Activated T-helper 9 cell treated with anti-CD3 and anti-CD28 coated beads, Interleukin-2, amount 50 U/mL, for 16 hours (primary cell): ENCODE results near the gene EXOC6B.
"Not testable (repeated sequence)": the region's sequence is repeated elsewhere in the genome, so short reads cannot be mapped to it uniquely, and the experiment has no call there.

ENCODE experiments used
- DNase-seq: peaks from one replicate; pipeline ENCODE4 v3.0.0-alpha.2; 2020; ENCODE audit warnings: low read depth

The EXOC6B gene

DNA sequence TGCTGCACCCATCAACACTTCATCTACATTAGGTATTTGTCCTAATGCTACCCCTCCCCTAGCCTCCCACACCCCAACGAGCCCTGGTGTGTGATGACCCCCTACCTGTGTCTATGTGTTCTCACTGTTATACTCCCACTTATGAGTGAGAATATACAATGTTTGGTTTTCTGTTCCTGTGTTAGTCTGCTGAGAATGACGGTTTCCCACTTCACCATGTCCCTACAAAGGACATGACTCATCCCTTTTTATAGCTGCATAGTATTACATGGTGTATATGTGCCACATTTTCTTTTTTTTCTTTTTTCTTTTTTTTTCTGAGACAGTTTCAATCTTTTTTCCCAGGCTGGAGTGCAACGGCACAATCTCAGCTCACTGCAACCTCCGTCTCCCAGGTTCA is 394.1 kb downstream of the EXOC6B start:
- DNase-seq, result no peak

DNA sequence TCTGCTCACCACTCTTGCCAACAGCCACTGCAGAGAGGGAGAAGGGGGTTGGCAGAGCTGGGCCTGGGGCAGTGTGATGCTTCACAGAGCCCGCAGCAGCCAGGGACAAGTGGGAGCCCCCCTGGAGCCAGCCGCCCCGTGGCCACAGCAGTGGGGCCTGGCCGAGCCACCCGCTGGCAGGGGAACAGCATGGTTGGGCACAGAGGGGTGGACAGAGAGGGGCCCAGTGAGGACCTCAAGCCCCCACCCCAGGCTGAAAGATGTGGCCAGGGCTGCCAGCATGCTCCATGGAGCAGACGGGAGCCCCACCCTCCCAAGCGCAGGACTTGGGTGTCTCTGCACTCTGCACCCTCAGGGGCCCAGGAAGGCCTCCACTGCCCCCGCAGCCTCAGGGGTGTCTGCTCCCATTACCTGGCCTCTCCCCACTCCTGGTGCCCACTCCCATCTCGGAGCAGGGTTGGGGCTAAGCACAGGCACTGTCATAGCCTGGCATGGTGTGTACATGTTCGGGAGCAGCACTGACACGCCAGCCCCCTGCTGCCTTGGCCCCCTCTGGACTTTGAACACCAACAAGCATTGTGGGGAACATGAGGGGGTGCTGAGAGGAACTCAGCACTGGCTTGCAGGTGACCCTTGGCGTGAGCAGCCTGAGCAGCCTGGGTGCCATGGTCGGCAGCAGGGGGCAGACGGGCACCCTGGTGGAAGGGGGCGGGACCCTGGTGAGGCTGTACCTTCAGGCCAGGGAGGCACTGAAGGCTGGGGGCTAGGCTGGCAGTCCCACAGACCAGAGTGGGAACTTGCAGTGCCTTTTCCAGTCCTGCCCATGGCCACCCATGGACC is 398.6 kb downstream of the EXOC6B start:
- no peak for DNase-seq

DNA sequence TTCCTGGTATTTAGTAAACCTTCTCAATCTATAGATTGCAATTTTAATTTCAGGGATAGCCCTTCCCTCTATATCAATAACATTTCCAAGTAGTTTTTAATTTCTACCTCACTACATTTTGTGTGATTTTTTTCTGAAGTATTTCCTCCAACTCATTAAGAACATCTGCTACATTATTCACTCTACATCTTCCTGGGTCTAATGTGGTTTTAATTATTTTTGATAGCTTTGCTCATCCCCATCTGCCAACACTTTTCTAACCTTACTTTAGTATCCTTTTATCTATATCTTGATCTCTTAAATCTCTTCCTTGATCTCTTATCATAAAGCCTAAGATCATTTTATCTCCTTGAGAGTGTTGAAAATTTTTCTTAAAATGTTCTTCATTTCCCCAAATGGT is 399.8 kb downstream of the EXOC6B start:
- DNase-seq, result no peak

DNA sequence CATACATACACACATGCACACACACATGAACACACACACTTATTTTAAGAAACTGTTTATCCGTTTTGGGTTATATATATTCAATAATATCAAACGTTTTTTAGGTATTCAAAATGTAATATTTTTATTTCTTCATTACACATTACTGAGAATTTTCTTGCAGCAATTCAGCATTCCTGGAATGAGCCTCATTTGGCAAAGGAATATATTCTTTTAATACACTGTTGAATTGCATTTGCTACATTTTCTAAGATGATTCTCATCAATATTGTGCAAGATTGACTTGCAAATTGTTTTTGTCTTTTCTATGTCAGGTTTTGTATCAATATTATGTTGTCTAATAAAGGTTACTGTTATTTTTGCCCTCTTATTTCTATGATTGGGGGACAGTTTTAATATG is 402.1 kb downstream of the EXOC6B start:
- DNase-seq, result no peak

DNA sequence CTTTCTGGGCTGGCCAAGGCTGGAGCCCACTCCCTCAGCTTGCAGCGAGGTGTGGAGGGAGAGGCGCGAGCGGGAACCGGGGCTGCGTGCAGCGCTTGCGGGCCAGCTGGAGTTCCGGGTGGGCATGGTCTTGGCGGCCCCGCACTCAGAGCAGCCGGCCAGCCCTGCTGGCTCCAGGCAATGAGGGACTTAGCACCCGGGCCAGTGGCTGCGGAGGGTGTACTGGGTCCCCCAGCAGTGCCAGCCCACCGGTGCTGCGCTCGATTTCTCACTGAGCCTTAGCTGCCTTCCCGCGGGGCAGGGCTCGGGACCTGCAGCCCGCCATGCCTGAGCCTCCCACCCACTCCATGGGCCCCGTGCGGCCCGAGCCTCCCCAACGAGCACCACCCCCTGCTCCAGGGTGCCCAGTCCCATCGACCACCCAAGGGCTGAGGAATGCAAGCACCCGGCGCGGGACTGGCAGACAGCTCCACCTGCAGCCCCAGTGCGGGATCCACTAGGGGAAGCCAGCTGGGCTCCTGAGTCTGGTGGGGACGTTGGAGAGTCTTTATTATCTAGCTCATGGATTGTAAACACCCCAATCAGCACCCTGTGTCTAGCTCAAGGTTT is 404.0 kb downstream of the EXOC6B start:
- not testable (repeated sequence) for DNase-seq

DNA sequence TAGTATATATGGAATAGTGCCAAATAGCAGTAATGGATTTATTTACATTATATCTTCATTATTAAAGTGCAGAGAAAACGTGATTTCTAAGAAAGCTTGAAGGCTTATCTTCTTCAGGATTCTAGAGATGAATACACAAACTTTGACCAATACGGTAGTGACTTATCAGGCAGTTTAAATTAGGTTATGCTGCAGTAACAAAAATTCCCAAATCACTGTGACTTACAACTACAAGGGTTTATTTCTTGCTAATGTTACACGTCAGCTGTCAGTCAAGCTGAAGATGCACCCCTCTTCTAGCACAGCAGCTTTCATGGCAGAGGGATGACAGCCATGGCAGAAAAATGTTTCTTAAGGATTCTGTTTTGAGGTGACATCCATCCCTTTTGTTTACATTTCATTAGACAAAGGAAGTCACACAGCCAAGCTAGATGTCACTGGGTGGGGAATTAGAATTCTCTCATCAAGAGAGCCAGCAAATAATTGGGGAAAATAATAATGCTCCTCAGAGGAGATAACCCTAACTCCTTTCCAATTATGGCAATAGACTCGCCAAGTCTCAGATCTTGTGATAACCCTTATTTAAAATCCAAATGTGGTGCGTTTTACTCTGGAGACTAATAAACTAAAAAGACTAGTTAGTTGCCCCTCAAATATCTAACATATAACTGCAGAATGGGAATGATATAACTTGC is 409.9 kb downstream of the EXOC6B start:
- DNase-seq, result no peak

DNA sequence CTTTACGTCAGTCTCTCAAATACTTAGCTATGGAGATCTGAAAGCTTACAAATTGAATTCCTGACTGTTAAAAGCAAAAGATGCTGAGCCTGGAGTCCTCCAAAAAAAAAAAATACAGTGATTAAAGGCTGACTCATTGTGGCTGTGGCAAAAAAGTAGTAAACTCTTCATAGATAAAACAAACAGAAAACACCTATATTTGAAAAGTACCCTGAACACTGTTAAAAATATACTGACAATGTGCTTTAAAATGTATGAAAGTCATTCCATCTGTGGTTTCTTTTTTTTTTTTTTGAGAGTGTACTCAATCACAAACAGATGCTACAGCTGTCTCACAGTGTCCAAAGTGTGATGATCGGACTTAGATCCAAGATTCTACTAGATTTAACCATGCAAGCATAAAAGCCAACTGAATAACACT is 410.6 kb downstream of the EXOC6B start:
- DNase-seq, result no peak

DNA sequence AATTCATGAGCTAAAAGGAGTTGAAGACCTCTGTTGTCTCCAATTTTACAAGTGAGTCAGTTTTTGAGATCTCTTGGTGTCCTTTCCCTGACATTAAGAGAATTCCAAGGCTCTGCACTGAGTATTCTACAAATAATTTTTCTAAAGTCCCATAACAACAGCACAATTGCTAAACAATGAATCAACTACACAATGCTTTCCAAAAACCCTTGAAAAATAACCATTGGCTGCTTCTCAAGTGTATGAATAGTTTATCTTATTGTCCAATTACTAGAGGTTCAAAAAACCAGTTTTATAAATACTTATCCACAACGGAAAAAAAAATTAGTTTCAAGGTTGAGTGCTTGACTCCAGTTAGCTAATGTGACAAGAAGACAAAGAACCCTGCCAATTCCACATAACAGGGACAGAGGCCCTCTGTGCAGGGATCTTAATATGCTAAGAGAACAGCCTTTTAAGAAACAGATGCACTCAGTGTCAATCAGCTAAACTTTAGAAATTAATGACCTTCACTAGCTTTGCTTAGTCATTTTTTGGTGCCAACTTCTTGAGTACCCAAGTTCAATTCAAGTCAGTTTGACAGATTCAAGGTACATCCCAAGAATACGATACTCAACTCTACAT is 411.6 kb downstream of the EXOC6B start:
- no peak for DNase-seq

DNA sequence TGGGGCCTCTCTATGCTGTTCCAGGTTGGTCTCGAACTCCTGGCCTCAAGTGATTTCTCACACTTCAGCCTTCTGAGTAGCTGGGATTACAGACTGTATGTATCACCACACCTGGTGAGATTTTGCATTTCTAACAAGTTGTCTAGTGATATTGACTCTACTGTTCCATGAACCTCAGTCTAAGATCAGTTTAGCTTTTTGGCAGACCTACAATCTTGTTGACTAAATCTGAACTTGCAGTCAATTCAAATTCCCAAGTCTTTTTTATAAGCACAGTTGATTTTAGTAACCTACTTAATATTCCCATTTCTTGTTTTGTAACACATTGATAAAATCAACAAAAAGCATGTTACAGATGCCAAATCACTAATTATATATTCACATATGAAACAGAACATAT is 412.1 kb downstream of the EXOC6B start:
- no peak for DNase-seq

DNA sequence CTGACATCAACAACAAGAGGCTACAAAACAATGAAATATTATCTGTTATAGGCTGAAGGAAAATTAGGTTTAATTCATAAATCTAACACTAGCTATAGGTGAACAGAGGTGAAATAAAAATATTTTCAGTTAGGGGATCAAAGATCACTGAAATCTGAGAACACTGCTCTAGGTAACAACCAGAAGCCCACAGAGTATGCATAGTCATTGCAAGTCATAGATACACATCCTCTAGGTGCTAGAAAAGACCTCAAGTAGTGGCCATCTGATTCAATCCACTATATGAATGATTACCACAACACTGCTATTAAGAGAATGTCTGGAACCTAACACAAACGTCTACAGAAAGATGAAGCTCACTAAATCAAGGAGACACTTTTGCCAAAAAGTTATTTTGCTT is 413.6 kb downstream of the EXOC6B start:
- DNase-seq, result no peak

DNA sequence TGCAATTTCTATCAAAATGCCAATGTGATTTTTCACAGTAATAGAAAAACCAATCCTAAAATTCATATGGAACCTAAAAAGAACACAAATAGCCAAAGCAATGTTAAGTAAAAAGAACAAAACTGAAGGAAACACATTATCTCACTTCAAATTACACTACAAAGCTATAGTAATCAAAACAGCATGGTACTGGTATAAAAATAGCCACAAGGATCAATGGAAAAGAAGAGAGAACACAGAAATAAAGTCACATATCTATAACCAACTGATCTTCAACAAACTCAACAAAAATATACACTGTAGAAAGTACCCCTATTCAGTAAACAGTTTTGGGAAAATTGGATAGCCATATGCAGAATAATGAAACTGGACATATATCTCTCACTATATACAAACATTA is 426.0 kb downstream of the EXOC6B start:
- DNase-seq, result no peak

DNA sequence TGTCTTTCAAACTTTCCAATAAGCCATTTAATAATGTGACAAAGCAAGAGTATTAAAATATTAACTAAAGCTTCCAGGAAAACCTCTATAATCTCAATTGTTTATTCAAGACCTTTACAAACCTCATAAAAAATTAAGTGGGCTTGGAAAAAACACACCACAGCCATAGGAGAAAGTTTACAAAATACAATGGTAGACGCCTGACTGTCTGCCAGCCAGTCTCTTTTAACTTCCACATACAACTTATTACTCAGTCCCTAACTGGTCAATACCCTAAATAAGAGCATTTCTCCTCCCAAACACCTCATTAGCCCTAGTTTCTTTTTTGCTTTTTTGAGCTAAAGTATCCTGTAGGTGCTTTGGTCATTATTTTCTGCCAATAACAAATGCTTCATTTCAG is 430.7 kb downstream of the EXOC6B start:
- no peak for DNase-seq

DNA sequence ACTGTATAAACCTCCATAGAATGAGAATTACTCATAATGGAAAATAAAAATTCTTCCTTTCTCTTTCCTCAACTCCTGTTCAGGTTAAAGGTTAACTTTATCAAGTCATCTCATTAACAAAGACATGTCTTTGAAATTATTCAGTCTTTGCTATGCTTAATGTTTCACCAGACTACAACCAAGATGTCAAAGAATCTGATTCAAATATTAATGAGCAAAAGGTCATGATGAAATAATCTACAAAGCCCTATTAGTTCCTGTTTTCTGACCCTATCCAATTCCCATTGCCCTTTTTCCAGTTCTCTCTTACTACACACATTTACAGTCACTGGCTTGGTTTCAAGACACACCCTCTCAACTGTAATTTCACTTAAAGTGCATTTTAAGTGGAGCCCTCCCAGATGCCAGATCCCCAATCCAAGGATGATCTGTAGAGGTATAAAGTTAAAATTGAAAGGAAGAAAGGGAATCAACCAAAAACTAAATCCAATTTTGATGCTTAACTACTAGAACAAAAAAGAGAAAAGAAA is 431.2 kb downstream of the EXOC6B start:
- DNase-seq, result no peak

DNA sequence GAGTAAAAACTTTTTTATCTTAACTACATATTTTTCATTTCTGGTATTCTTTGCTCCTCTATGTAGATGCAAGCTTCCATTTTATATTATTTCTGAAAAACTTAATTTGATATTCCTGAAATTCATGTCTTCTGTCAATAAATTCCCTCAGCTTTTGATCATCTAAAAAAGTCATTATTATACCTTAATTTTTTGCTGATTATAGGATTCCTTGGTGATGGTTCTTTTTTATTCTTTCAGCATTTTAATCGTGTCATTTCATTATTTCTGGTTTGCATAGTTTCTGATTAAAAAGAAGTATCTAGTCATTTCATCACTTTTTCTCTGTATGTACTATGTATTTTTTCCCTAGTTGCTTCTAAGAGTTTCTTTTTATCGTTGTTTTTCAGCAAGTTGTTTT is 436.4 kb downstream of the EXOC6B start:
- DNase-seq, result no peak

DNA sequence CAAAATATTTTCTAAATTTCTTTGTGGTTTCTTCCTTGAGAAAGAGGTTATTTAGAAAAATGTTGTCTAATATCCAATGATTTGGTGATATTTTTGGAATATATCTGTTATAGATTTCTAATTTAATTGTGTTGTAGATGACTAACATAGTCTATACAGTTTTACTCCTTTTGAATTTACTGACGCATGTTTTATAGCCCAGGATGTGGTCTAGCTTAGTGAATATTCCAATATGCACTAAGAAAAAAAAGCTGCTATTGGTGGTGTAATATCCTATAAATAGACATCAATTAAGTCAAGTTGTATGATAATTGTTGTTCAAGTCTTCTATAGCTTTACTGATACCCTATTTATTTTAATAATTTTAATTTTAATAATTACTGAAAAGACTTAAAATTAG is 437.6 kb downstream of the EXOC6B start:
- no peak for DNase-seq

DNA sequence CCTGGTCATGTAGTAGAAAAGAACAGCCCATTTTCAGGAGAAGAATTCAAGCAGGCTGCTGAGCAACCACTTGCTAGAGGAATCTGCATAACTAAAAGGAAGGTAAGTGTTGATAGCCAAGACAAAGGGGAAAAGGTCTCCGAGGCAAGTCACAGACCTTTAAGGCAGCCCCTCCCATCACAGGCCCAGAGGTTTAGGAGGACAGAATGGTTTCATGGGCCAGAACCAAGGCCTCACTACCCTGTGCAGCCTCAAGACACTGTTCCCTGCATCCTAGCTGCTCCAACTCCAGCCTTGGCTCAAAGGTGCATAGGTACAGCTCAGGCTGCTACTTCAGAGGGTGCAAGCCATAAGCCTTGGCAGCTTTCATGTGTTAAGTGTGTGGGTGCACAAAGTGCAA is 439.5 kb downstream of the EXOC6B start:
- no peak for DNase-seq

DNA sequence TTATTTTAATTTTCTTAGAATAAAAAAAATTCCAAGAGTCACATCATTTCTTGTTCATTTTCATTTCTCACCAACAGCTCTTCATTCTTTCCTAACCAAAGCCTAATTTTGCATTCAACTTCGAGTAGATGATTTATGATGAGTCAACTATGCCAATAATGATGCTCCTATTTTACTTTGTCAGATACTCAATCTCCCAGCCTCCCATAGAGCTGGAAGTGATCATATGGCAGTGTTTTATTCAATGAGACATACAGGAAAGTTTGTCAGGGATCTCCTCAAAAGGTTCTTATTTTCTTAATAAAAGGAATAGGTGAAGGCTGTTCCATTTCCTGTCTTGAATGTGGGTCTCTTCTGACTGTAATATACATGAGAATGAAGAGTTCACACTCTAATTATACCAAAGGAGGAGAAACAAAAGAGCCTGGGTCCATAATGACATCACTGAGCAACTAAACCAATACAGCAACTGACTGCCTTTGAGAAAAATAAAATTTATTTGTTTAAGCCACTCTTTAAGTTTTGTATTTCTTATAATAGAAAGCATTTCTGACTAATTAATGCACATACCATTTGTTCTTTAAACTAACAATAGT is 447.0 kb downstream of the EXOC6B start:
- DNase-seq, result no peak

DNA sequence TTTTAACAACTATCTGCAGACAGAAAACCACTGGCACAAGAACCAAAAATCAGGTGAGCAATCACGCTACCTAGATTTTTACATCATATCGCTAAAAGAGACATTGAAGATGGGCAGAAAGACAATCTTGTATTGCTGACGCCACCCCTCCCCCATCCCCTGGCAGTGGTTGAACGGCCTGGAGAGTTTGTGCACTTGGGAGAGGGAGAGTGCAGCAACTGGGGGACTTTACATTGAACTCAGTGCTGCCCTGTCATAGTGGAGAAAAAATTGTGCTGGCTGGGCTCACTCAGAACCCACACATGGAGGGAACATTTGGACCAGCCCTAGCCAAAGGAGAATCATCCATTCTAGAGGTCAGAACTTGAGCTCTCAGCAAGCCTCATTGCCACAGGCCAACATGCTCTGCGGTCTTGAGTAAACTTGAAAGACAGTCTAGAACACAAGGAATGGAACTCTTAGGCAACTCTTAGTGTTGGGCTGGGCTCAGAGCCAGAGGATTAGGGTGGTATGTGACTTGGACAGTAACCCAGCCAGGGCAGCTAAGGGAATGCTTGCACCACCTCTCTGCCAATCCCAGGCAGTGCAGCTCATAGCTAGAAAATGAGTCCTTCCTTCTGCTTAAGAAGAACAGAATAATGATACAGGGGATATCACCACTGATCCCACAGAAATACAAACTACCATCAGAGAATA is 458.2 kb downstream of the EXOC6B start:
- DNase-seq, result no peak

DNA sequence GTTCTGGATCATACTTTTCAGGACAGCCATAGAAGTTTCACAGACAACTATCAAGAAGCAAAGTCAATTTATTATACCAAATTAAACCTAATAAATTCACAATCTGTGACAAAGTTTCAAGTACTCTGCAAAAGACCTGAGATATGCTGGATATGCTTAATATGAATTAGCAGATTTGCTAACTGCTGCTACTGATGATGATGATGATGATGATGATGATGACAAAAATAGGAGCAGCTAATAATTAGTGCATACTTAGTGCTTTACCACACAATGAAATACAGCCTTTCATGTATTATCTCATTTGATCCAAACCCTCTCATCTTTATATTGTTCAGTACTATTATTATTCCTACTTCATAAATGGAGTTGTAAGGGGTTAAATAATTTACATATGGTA is 462.4 kb downstream of the EXOC6B start:
- no peak for DNase-seq

DNA sequence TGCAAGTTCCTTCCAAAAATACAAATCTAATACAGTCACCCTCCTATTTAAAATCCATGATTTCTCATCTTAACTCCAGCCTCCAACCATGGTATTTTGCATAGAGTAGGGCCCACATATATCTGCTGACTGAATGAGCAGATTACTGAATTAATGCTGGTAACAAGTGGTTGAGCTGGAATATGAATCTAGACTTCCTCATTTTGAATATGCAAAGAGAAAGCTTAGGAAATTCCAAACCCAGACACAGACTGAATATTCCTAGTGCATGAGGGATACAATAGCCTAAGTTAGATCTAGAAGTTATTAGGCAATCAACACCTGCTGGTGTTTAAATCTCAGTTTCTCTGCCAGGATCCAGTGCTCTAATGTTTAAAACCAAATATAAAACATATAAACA is 463.1 kb downstream of the EXOC6B start:
- no peak for DNase-seq

DNA sequence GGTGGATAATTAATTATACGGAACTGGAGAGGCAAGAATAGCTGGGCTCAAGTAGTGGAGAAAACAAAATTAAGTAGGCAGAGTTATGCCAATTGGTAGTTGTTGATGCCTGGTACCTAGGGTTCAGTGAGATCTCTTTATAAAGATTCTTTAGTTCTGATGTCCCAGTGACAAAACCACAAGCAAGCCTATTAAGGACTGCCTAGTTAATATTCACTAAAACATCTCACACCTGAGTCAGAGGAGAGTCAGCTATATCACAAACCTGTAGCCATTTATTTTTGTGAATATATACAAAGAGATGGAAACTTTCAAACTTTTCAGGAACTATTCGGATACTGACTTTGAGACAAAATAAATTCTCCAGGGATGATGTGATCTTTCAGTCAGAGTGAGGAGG is 464.3 kb downstream of the EXOC6B start:
- no peak for DNase-seq

DNA sequence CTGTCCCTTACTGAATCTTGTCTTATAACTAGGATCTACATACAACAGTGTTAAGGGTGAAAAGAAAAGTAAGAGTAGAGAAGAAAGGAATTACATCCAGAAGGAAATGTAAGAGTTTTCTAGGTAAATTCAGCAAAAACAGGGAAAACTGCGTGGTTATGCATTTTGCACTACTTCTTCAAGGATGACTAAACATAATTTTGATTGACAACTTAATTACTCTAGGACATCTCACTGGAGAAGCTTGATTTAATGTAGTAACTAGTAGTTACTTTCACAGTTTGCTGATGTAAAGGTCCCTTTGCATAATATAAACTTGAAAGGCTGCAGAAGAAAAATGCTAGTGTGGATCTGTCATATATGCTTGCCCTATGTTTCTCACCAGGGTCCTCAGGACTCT is 464.8 kb downstream of the EXOC6B start:
- no peak for DNase-seq
